HG02571 (cell line): Measurements from ENCODE around the gene LGALS7.
"Not testable (repeated sequence)": the region's sequence is repeated elsewhere in the genome, so short reads cannot be mapped to it uniquely, and the experiment has no call there.

ENCODE experiments used
- ATAC-seq: cut with Tn5 transposase; IDR thresholded peaks from one replicate; pipeline ENCODE4 v1.9.1; 2021; ENCODE audit warnings: mild to moderate bottlenecking, moderate library complexity; ENCODE audit not compliant: unreplicated experiment

LGALS7 gene

DNA sequence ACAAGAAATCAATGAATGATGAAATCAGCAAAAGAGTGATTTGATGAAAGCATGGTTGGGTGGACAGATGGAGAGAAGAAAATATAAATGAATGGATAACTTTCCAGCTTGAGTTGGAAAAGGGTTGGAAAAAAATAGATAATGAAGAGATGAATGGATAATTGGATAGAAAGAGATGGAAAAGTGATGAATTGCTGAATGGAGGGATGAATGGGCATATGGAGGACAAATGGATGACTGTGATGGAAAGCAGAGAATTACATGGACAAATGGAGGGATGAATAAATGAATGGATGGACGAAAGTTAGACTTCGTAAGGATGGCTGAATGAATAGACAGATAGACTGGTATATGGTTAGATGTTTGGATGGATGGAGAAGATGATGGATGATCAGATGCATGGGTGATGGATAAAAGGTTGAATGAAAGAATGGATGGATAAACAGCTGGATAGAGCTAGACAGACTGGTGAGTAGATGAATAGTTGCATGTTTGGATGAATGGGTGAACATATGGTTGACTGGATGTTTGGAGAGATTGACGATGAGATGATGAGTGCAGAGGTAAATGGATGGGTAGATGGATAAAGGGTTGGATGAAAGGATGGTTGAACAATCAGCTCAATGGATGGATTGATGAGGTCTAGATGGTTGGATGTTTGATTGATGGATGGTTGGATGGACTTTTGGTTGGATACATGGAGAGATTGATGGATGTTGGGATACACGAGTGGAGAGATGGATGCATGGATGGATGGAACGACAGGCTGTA, 27.4 kb upstream of the LGALS7 start:
- ATAC-seq, result no peak

DNA sequence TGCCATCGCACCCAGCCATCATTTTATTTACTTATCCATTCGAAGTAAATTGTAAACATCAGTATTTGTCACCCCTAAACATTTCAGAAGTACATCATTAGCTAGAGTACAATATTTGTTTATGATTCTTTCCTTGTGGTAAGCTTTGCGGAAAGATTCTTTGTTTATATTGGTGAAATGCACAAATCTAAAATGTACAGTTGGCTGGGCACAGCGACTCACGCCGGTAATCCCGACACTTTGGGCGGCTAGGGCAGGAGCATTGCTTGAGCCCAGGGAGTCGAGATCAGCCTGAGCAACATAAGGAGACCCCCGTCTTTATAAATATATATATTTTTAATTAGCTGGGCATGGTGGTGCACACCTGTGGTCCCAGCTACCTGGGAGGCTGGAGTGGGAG, 25.8 kb upstream of the LGALS7 start:
- no peak for ATAC-seq

DNA sequence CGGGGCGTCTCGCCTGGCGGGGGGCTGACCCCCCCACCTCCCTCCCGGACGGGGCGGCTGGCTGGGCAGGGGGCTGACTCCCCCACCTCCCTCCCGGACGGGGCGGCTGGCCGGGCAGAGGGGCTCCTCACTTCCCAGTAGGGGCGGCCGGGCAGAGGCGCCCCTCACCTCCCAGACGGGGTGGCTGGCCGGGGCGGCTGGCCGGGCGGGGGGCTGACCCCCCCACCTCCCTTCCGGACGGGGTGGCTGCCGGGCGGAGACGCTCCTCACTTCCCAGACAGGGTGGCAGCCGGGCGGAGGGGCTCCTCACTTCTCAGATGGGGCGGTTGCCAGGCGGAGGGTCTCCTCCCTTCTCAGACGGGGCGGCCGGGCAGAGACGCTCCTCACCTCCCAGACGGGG, 24.5 kb upstream of the LGALS7 start:
- ATAC-seq, result not testable (repeated sequence)

DNA sequence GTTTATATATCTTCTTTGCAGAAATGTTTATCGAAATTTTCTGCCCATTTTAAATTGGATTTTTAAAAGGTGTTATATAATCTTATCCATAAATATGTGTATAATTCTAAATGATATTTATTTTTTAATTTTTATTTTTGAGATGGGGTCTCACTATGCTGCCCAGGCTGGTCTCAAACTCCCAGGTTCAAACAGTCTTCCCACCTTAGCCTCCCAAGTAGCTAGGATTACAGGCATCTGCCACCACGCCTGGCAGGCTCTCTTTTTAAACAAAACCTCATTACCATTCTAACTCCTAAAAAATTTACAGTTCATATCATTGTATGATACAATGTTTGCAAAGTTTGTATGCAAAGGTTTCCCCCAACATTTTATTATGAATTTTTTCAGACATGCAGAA, 22.8 kb upstream of the LGALS7 start:
- ATAC-seq, result no peak

DNA sequence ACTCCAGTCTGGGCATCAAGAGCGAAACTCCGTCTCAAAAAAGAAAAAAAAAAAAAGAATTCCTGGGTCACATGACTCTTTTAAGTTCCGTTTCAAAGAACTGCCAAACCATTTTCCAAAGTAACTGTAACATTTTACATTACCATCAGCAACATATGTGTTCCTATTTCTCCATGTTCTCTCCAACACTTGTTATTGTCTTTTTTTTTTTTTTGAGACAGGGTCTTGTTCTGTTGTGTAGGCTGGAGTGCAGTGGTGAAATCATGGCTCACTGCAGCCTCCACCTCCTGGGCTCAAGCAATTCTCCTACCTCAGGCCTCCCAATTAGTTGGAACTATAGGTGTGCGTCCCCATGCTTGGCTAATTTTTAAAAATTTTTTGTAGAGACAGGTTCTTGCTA, 22.2 kb upstream of the LGALS7 start:
- no peak for ATAC-seq

DNA sequence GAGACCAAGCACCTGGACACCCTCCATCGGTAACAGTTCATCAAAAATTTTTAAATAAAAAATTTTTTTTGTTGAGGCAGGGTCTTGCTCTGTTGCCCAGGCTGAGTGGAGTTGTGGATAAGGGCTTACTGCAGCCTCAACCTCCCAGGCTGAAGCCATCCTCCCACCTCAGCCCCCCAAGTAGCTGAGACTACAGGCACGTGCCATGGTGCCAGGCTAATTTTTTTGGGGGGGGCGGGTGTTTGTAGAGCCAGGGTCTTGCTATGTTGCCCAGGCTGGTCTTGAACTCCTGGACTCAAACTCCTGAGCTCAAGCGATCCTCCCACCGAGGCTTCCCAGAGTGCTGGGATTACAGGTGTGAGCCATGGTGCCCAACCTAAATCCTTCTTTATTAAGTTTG, 20.4 kb upstream of the LGALS7 start:
- ATAC-seq, result no peak

DNA sequence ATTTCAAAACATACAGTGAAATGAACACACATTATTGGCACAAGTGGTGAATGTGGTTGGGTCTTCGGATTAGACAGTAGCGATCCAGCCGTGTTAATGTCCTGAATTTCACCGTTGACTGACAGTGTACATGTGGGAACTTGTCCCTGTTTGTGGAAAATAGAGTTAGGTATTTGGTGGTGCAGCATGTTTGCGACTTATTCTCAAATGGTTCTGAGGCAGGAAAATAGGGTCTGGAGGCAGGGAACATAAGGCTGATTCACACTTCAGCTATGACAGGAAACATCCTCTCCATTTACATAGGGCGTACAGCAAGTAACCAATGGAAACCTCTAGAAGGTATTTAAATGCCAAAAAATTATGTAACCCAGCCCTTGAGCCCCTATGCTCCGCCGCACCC, 19.9 kb upstream of the LGALS7 start:
- ATAC-seq, result no peak

DNA sequence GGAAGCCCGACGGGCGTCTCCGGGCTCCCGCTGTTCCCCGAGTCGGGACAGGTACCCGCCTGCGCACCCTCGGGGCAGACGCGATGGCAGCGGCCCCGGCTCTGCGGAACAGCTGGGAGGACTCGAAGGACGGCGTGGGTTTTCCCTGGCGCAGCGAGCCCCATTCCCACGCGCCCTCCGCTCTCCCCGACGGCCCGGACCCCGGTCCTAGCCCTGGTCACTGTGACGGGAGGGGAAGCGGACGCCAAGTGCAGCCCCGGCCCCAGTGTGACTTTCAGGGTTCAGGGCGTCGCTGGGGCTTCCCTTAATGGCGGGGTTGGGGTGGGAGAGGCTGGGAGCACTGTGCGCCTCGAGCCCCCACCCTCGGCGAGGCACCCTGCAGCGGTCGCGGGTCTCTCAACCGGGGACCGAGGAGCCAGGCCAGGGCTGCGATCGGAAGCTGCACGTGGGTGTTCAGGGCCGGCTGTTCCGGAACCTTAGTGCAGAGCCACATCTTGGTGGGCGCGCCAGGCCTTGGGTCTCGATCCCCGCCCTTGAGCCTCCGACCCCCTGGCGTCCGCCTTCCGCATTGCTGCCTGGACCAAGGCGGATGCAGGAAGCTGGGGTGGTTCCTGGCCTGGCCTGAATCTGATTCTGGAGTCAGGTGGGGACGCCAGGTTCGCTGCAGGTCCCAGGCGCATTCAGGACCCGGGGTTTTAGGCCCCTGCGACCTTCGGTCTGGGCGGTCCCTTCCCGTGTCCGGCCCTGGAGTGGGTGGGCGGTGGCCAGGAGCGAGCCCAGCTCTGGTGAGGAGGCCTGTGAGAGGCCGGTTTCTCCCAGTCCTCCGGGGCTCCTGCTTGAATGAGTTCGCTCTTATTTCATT, 19.2 kb upstream of the LGALS7 start:
- ATAC-seq, result no peak

DNA sequence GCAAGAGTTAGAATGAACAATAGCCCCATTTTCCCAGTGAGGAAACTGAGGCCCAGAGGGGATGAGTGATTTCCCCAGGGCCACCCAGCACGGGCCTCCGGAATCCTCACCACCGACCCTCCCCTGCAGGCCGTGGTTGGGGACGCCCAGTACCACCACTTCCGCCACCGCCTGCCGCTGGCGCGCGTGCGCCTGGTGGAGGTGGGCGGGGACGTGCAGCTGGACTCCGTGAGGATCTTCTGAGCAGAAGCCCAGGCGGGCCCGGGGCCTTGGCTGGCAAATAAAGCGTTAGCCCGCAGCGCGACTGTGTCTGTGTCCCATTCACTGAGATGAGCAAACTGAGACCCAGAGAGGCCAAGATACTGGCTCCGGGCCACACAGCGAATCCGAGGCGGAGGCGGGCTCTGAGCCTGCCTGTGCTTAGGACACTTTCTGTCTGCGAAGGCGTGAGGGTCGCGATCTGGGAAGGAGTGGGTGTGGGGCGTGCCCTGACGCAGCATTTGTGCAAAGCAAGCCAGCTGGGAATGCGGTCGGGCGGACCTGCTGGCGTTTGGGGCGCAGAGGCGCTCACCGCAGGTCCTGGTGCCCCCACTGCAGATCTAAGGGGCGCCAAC, 18.2 kb upstream of the LGALS7 start:
- ATAC-seq, result not testable (repeated sequence)

DNA sequence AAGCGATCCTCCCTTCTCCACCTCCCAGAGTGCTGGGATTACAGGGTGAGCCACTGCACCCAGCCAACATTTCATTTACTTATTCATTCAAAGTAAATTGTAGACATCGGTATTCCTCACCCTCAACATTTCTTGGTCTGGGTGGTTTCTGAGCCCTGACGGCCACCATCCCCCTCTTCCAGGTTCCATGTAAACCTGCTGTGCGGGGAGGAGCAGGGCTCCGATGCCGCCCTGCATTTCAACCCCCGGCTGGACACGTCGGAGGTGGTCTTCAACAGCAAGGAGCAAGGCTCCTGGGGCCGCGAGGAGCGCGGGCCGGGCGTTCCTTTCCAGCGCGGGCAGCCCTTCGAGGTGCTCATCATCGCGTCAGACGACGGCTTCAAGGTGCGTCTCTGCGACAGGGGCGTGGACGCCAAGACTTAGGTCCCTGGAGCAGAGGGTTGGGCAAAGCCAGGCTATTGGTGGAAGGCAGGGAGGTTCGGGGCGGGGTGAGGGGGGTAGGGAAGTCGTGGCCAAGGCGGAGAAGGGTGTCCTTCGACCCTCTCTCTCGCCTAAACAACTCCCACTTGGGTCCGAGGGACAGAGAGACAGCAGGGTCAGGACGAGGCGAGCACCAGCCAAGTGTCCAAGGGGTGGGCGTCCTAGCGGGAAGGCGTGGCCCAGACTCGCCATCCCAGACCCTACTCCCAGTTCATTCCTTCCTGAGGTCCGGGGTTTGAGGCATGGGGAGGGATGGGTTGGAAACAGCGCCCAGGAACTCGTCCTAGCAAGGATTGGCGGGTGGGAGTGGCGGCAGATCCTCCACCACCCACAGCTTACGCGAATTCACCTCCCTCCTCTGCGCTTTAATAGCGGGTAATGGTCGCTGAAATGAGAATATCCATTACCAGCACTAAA, 17.4 kb upstream of the LGALS7 start:
- not testable (repeated sequence) for ATAC-seq

DNA sequence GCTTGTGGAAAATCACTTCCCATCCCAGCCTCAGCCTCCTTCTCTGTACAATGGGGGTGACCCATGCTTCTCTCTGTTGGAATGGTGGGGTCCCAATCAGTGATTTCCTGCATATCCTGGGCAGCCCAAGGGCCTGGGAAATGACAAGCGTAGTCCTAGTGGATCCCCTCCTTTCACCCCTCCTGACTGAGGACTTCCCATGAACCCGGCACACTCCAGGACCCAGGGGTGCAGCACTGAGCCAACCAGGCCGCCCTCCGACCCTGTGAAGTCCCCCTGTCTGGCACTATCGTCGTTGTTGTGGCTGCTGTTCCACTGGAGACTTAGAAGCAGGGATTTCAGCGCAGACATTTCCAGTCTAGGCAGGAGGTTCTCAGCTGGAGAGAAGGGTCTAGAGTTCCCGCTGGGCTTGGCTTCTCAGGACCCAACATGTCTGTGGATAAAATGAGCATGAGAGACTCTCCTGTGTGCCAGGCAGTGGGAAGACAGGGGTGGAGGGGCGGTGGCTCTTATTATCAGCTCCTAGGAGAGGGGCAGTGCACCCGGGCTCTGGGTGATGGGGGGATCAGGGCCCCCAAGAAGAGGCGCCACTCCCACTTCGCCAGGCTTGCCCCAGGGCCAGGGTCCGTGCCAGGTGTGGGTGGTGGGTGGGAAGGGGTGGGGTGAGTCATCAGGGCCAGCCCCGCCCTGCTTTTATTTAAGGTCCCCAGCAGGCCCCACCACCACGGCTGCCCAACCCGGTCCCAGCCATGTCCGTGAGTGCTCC, 15.3 kb upstream of the LGALS7 start, which contains the start of gene LGALS7B:
TSS of gene LGALS7B (plus strand) at position 723 of the 766 bp plus-strand sequence. CDS start at position 750, 27 bp downstream.
- no peak for ATAC-seq

DNA sequence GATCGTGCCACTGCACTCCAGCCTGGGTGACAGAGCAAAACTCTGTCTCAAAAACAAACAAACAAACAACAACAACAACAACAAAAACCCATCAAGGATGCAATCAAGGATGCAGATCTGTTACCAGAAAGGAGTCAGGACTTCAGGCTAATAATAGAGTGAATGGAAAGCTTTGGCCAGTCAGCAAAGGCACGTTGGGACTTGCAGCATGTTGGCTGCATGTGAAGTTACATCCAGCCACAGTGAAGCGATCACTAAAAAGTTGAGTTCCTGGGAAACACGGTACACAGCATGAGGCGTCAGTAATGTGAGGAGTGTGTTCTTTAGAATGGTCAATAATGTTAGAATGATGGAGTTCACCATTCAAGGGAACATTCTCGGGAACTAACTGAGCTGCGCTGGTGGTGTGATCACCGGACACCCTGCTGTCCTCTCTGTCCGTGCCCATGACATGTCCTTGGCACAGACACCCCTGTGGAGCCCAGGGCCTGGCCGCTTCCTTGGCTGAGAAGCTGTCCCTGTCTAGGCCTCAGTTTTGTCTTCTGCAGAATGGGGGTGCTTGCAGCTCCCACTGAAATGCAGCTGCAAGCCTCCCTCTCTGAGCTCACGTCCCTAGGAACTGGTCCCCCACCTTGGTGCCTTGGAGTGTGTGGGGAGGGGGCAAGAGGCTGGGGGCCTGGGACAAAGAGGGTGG, 13.4 kb upstream of the LGALS7 start:
- ATAC-seq, result no peak

DNA sequence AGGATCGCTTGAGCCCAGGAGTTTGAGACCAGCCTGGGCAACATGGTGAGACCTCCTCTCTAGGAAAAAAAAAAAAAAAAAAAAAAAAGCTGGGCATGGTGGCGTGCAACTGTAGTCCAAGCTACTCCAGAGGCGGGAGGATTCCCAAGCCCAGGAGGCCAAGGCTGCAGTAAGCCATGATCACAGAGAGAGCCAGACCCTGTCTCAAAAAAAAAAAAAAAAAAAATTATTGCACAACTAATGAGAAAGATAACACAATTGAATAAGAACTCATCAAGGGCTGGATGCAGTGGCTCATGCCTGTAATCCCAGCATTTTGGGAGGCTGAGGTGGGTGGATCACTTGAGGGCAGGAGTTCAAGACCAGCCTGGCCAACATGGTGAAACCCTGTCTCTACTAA, 12.7 kb upstream of the LGALS7 start:
- not testable (repeated sequence) for ATAC-seq

DNA sequence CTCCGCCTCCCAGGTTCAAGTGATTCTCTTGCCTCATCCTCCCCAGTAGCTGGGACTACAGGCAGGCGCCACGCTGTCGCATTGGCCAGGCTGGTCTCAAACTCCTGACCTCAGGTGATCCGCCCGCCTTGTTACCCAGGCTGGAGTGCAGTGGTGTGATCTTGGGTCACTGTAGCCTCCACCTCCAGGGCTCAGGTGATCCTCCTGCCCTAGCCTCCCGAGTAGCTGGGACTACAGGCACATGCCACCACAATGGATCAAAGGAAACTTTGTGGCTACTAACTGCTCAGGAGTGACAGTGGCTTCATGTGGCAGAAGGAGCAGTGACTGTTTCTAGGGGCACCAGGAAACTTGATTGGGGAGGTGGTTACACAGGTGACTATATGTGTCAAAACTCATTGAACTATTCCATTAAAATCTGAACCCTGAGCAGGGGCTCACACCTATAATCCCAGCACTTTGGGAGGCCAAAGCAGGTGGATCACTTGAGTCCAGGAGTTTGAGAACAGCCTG, 11.9 kb upstream of the LGALS7 start:
- ATAC-seq, result no peak

DNA sequence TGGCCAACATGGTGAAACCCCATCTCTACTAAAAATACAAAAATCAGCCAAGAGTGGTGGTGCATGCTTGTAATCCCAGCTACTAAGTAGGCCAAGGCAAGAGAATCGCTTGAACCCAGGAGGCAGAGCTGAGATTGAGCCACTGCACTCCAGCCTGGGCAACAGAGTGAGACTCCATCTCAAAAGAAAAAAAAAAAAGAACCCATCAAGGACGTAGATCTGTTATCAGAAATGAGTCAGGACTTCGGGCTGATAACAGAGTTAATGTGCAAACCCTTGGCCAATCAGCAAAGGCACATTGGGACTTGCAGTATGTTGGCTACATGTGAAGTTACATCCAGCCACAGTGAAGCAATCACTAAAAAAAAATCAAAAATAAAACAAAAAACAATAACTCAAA, 10.9 kb upstream of the LGALS7 start:
- no peak for ATAC-seq

DNA sequence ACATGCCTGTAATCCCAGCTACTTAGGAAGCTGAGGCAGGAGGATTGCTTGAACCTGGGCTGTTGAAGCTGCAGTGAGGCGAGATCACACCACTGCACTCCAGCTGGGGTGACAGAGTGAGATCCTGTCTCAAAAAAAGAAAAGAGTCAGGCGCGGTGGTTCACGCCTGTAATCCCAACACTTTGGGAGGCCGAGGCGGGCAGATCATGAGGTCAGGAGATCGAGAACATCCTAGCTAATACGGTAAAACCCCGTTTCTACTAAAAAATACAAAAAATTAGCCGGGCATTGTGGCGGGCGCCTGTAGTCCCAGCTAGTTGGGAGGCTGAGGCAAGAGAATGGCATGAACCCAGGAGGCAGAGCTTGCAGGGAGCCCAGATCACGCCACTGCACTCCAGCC, 8.9 kb upstream of the LGALS7 start:
- not testable (repeated sequence) for ATAC-seq

DNA sequence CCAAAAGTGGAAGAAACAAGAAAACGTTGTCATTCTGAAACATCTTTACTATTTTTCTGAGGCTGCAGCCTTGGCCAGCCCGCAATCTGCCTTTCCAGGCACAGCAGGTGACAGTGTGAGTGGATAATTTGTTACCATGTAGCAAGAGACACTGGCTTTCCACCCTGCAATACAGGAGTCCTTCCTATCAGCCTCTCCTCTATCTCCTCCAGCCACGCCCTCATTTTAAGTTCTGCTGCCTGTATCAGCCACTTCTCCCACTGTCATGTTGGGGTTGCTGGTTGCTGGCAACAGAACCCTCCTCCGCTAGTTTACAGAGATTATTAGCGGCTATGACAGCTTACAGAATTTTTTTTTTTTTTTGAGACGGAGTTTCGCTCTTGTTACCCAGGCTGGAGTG, 7.7 kb upstream of the LGALS7 start:
- no peak for ATAC-seq

DNA sequence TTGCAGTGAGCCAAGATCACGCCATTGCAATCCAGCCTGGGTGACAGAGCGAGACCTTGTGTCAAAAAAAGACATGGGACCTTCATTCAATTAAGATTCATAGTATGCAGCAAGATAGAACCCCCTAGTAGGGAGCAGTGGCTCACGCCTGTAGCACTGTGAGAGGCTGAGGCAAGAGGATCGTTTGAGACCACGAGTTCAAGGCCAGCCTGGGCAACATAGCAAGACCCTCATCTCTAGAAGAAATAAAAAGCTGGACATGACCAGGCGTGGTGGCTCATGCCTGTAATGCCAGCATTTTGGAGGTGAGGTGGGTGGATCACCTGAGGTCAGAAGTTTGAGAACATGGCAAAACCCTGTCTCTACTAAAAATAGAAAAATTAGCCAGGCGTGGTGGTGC, 7.1 kb upstream of the LGALS7 start:
- no peak for ATAC-seq

DNA sequence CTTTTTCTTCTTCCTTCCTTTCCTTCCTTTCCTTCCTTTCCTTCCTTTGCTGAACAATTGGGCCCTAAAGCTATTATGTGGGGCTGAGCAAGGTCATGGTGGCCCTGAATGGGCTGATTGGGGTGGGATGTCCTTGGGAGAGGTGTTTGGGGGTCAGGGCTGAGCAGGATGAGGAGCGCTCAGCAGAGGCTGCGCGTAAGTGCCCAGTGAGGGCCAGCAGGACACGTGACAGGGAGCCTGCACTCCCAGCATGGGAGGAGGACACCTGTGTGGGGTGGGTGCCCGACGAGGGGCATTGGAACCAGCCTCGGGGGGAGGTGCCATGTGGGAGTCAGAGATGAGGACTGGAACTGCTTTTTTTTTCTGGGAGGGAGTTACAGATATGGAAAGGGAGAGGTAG, 5.4 kb upstream of the LGALS7 start:
- ATAC-seq, result no peak
